ENCODE measurements around the gene LAYN. TPM values are rescaled to one million over a fixed set of nuclear protein-coding genes. Genes with fewer than 3 reads are reported as not detected.

The LAYN gene
- total and polyA plus RNA-seq, 2 donors (not counting 3 experiments of a cell fraction or from before 2014, with no cell fraction given), result 0.92 to 2.2 TPM

DNA sequence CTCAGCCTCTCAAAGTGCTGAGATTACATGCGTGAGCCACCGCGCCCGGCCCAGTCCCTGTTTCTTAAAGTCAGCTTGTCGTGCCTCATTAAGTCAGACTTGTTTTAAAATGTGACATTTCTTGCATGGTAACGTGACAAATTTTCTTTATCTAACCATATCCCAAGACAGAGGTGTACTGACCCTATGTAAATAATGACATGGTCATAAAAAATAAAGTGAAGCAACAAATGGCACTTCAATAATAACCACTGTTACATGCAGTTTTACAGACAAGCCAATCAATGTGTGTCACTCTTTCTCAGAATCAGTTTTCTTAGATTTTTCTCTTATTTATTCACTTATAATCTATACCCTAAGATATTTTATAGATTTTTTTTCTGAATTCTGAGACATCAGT lies 35.2 kb downstream of the LAYN start:
- no peaks in the 10 kb centered on the region for H3K79me2 ChIP-seq (ENCODE audit: control insufficient read depth, insufficient read depth, low read length)
- H3K9me1 ChIP-seq (replicated peaks; ENCODE audit: control insufficient read depth, extremely low read depth, insufficient read depth, low read length), result no peaks in the 10 kb centered on the region
- no peak overlapping the region for H2AFZ ChIP-seq (ENCODE audit: low read depth, low read length)
- H3K4me2 ChIP-seq (ENCODE audit: insufficient read depth, low read length), result no peak overlapping the region
- intact Hi-C loops (cut with micrococcal nuclease), result no loop called here
- TF ChIP-seq POLR2AphosphoS5 (IDR thresholded peaks at IDR 0.05; ENCODE audit: insufficient read depth, low read depth, low read length) (no peak), JUN (IDR thresholded peaks at IDR 0.05; ENCODE audit: borderline replicate concordance, insufficient read depth, insufficient read length, low read depth) (no peak), GATA2 (IDR thresholded peaks at IDR 0.05; ENCODE audit: insufficient read depth, insufficient read length, low read depth, low read length) (no peak), MYC (IDR thresholded peaks at IDR 0.05; ENCODE audit: low read depth, low read length) (no peak), FOS (IDR thresholded peaks at IDR 0.05; ENCODE audit: borderline replicate concordance, insufficient read depth, low read length) (no peak), EZH2 (IDR thresholded peaks at IDR 0.05; ENCODE audit: borderline replicate concordance, low read depth, low read length, severe bottlenecking) (no peak), POLR2A (IDR thresholded peaks at IDR 0.05; ENCODE audit: low read depth, low read length) (no peak)
- TF ChIP-seq, protein P1, sequence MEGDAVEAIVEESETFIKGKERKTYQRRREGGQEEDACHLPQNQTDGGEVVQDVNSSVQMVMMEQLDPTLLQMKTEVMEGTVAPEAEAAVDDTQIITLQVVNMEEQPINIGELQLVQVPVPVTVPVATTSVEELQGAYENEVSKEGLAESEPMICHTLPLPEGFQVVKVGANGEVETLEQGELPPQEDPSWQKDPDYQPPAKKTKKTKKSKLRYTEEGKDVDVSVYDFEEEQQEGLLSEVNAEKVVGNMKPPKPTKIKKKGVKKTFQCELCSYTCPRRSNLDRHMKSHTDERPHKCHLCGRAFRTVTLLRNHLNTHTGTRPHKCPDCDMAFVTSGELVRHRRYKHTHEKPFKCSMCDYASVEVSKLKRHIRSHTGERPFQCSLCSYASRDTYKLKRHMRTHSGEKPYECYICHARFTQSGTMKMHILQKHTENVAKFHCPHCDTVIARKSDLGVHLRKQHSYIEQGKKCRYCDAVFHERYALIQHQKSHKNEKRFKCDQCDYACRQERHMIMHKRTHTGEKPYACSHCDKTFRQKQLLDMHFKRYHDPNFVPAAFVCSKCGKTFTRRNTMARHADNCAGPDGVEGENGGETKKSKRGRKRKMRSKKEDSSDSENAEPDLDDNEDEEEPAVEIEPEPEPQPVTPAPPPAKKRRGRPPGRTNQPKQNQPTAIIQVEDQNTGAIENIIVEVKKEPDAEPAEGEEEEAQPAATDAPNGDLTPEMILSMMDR (IDR thresholded peaks at IDR 0.05; ENCODE audit: extremely low read depth in 1 of 2, insufficient read depth in 1 of 2, low read depth in 1 of 2, low read length in 2 of 2), result no peak
- ChIA-PET CTCF (no interaction called here), POLR2A (no interaction called here)
- H3K27ac ChIP-seq (ENCODE audit: insufficient read depth, low read depth, low read length), result no peak overlapping the region
- no TSS peak for BruUV-seq (replicated peaks)
- peaks cover 5% of the 10 kb centered on the region for H3K4me1 ChIP-seq (ENCODE audit: control insufficient read depth, extremely low read depth, insufficient read depth, low read length)
- H3K9me3 ChIP-seq (replicated peaks; ENCODE audit: control insufficient read depth, insufficient read depth, low read length), result no peaks in the 10 kb centered on the region
- no peaks in the 10 kb centered on the region for H4K20me1 ChIP-seq (replicated peaks; ENCODE audit: control insufficient read depth, extremely low read depth, insufficient read depth, low read length)
- no peak for DNase-seq (ENCODE audit: low read depth, low spot score)
- H3K9ac ChIP-seq (replicated peaks; ENCODE audit: extremely low read depth, insufficient read depth, low read length), result no peak overlapping the region
- H3K36me3 ChIP-seq (ENCODE audit: control insufficient read depth in 2 of 2, extremely low read depth in 1 of 2, insufficient read depth in 2 of 2, low read length in 2 of 2), result no peaks in the 10 kb centered on the region
- H3K27me3 ChIP-seq (ENCODE audit: control insufficient read depth in 2 of 2, insufficient read depth in 2 of 2, low read length in 2 of 2), result no peaks in the 10 kb centered on the region
- H3K4me3 ChIP-seq (replicated peaks in 1 of 3; ENCODE audit: insufficient read depth in 1 of 3, low read depth in 1 of 3, low read length in 3 of 3), result no peak overlapping the region
- dilution Hi-C loops (cut with MboI; ENCODE audit: extremely low pct_ligation_motif_present, low sequenced_read_pairs), result no loop called here
- FAIRE-seq, result no peak
